ENCODE results near the gene NYNRIN. TPM values are rescaled to one million over a fixed set of nuclear protein-coding genes. Genes with fewer than 3 reads are reported as not detected.
A peak's percentile ranks its signal among the peaks of the same experiment; 100 is the strongest.

Gene NYNRIN
- total RNA-seq, 1 experiment from 2014 or later: 25.1 TPM

GRCh38 chr14:24392325-24393091, 6.3 kb upstream of the NYNRIN start:
- peak; percentile 79 for DNase-seq (ENCODE audit: low spot score)

GRCh38 chr14:24394275-24394674, 4.5 kb upstream of the NYNRIN start:
- DNase-seq (ENCODE audit: low spot score): no peak

GRCh38 chr14:24395609-24396582, 2.9 kb upstream of the NYNRIN start:
- no peak for DNase-seq (ENCODE audit: low spot score)

- DNase-seq (ENCODE audit: low spot score): no peak
Measured at GRCh38 chr14:24397639-24398292, 1.0 kb upstream of the NYNRIN start.

- DNase-seq (ENCODE audit: low spot score): peak; percentile 43
Measured at GRCh38 chr14:24398293-24398652, 530 bp upstream of the NYNRIN start.

GRCh38 chr14:24399447-24399822, 632 bp downstream of the NYNRIN start:
- DNase-seq (ENCODE audit: low spot score): no peak

- DNase-seq (ENCODE audit: low spot score): no peak
Measured at GRCh38 chr14:24399999-24400718, 1.4 kb downstream of the NYNRIN start.

GRCh38 chr14:24401810-24402702, 3.3 kb downstream of the NYNRIN start:
- no peak for DNase-seq (ENCODE audit: low spot score)

GRCh38 chr14:24403294-24403998, 4.6 kb downstream of the NYNRIN start:
- no peak for DNase-seq (ENCODE audit: low spot score)

GRCh38 chr14:24404814-24405213, 6.0 kb downstream of the NYNRIN start:
- DNase-seq (ENCODE audit: low spot score): no peak

GRCh38 chr14:24406416-24406815, 7.6 kb downstream of the NYNRIN start:
- DNase-seq (ENCODE audit: low spot score): no peak

GRCh38 chr14:24407608-24408325, 9.0 kb downstream of the NYNRIN start:
- no peak for DNase-seq (ENCODE audit: low spot score)

GRCh38 chr14:24408764-24409163, 10.0 kb downstream of the NYNRIN start:
- no peak for DNase-seq (ENCODE audit: low spot score)

- no peak for DNase-seq (ENCODE audit: low spot score)
Measured at GRCh38 chr14:24409192-24409591, 10.4 kb downstream of the NYNRIN start.

GRCh38 chr14:24409956-24410355, 11.2 kb downstream of the NYNRIN start:
- DNase-seq (ENCODE audit: low spot score): no peak

- peak; percentile 64 for DNase-seq (ENCODE audit: low spot score)
Measured at GRCh38 chr14:24411443-24412389, 12.9 kb downstream of the NYNRIN start.

GRCh38 chr14:24414077-24414476, 15.3 kb downstream of the NYNRIN start:
- DNase-seq (ENCODE audit: low spot score): no peak

Data from HT-29 (cell line).